Stomach (tissue), 9 donors: Measurements from ENCODE around the gene SH3BP4. TPM values are rescaled to one million over a fixed set of nuclear protein-coding genes. Genes with fewer than 3 reads are reported as not detected.
A peak's percentile ranks its signal among the peaks of the same experiment; 100 is the strongest.

Source experiments
- DNase-seq, 2 donors: peaks; one replicate each; pipeline versions ENCODE4 v3.0.0 to v3.0.0-alpha.2; 2013 to 2019
- H3K27ac ChIP-seq, 5 donors: fragments of 200-600 bp in 4 of 5; sonication (generic) in 4 of 5; one replicate each; pipeline ENCODE4 v1.5.1; 2013 to 2019; ENCODE audit warnings: mild to moderate bottlenecking in 1 of 5, moderate library complexity in 1 of 5
- H3K27me3 ChIP-seq, 3 donors: fragments of 200-600 bp; sonication (generic); one replicate each; pipeline ENCODE4 v1.5.1; 2017 to 2019; ENCODE audit warnings: mixed run types in 1 of 3
- H3K36me3 ChIP-seq, 4 donors: fragments of 200-600 bp; sonication (generic); 1 replicate in 3 of 4; 2 replicates in 1 of 4; pipeline ENCODE4 v1.5.1; 2016 to 2019
- H3K4me1 ChIP-seq, 4 donors: fragments of 200-600 bp; sonication (generic); one replicate each; pipeline ENCODE4 v1.5.1; 2016 to 2019
- H3K4me3 ChIP-seq, 4 donors: fragments of 200-600 bp; sonication (generic) in 3 of 4; one replicate each; pipeline ENCODE4 v1.5.1; 2016 to 2019; ENCODE audit warnings: mild to moderate bottlenecking in 1 of 4
- H3K9me3 ChIP-seq, 4 donors: fragments of 200-600 bp; sonication (generic); one replicate each; pipeline ENCODE4 v1.5.1; 2016 to 2019
- EP300 ChIP-seq: sonication (generic); formaldehyde crosslinking; IDR thresholded peaks from one replicate; pipeline ENCODE4 v1.6.1; 2017; ENCODE audit warnings: antibody characterized with exemption
- POLR2A ChIP-seq, 4 donors: fragments of 450-650 bp; IDR thresholded peaks; one replicate each; pipeline ENCODE4 v1.6.1; 2016; ENCODE audit warnings: antibody characterized with exemption in 4 of 4, control low read depth in 2 of 4, mild to moderate bottlenecking in 1 of 4, moderate library complexity in 1 of 4
- POLR2AphosphoS5 ChIP-seq, 3 donors: sonication (generic); formaldehyde crosslinking; IDR thresholded peaks; one replicate each; pipeline ENCODE4 v1.6.1; 2016; ENCODE audit warnings: antibody characterized with exemption in 3 of 3
- WGBS, 5 donors: extraction: QIAGEN DNeasy Blood & Tissue Kit in 3 of 5; methylation state at CpG; one replicate each; pipeline versions ENCODE4 v1.1.5 to v1.1.7; 2013 to 2018; 5-methylcytosine and 5-hydroxymethylcytosine counted together
- intact Hi-C: fragments of 100-400 bp; cut with DNase I; formaldehyde crosslinking; loops from one replicate; pipeline ENCODE4 v1.15.1; 2023; ENCODE audit warnings: low total_unique reads
- polyA plus RNA-seq, 3 donors: library from polyadenylated mRNA; stranded (reverse); fragments of 200-250 nt; gene quantifications; one replicate each; pipeline ENCODE4 v1.2.3, GENCODE V29; 2013
- total RNA-seq, 5 donors: library from RNA; depleted of rRNA; stranded (reverse); fragments of >200 nt; gene quantifications; one replicate each; pipeline versions ENCODE4 v1.1.0 to v1.2.3, GENCODE V29; 2014 to 2016
- TF ChIP-seq, protein P1 (sequence below), 7 experiments: fragments of 450-650 bp in 4 of 7; fragments of 200-600 bp in 3 of 7; sonication (generic) in 3 of 7; IDR thresholded peaks; one replicate each; pipeline ENCODE4 v1.5.1; 2016 to 2019; ENCODE audit warnings: antibody characterized with exemption in 7 of 7, control low read depth in 2 of 7, mild to moderate bottlenecking in 1 of 7
- donor health status: healthy with polysubstance abuse.
- donor health status: Bipolar disorder and iron deficiency.
- donor health status: healthy.

The SH3BP4 gene
- total and polyA plus RNA-seq, 8 donors, result 10.2 to 54.0 (median 18.8) TPM

- peaks cover 2 to 54% (median 20%) of the 10 kb centered on the region in 4 donors for H3K4me1 ChIP-seq
- intact Hi-C loops, result no loop called here
- H3K27me3 ChIP-seq, result no peaks in the 10 kb centered on the region
- 56 to 71% (median 70%) methylated on average over 11 of the region's 11 CpGs for WGBS, 5 donors
- TF ChIP-seq, protein P1, sequence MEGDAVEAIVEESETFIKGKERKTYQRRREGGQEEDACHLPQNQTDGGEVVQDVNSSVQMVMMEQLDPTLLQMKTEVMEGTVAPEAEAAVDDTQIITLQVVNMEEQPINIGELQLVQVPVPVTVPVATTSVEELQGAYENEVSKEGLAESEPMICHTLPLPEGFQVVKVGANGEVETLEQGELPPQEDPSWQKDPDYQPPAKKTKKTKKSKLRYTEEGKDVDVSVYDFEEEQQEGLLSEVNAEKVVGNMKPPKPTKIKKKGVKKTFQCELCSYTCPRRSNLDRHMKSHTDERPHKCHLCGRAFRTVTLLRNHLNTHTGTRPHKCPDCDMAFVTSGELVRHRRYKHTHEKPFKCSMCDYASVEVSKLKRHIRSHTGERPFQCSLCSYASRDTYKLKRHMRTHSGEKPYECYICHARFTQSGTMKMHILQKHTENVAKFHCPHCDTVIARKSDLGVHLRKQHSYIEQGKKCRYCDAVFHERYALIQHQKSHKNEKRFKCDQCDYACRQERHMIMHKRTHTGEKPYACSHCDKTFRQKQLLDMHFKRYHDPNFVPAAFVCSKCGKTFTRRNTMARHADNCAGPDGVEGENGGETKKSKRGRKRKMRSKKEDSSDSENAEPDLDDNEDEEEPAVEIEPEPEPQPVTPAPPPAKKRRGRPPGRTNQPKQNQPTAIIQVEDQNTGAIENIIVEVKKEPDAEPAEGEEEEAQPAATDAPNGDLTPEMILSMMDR (IDR thresholded peaks at IDR 0.05), result no peak
- no peak for TF ChIP-seq POLR2AphosphoS5 (IDR thresholded peaks at IDR 0.05)
- no peak for TF ChIP-seq EP300
- no peak for TF ChIP-seq POLR2A (IDR thresholded peaks at IDR 0.05)
- H3K36me3 ChIP-seq, result no peaks in the 10 kb centered on the region
- peak overlapping the region in 3 of 5 donors; percentile 15 to 36 (median 26) for H3K27ac ChIP-seq
- H3K9me3 ChIP-seq, result no peaks in the 10 kb centered on the region
- H3K4me3 ChIP-seq, result no peak overlapping the region
- peak in 1 of 2 donors; percentile 30 for DNase-seq
Measured at GRCh38 chr2:234963773-234964615, 12.2 kb downstream of the SH3BP4 start.

- Histone ChIP-seq H3K9me3 (no peaks in the 10 kb centered on the region), H3K4me3 (no peak overlapping the region), H3K27me3 (no peaks in the 10 kb centered on the region), H3K4me1 (peaks cover 9 to 61% (median 28%) of the 10 kb centered on the region in 4 donors), H3K36me3 (peaks cover 0 to 4% (median 0%) of the 10 kb centered on the region in 4 donors), H3K27ac (peak overlapping the region in 2 of 5 donors; percentile 26 to 44)
- 69 to 76% (median 71%) methylated on average over 17 to 18 of the region's 18 CpGs for WGBS, 5 donors
- DNase-seq, result peak in 1 of 2 donors; percentile 9
- TF ChIP-seq POLR2A (IDR thresholded peaks at IDR 0.05), result no peak
- TF ChIP-seq EP300, result no peak
- no peak for TF ChIP-seq POLR2AphosphoS5 (IDR thresholded peaks at IDR 0.05)
- TF ChIP-seq, protein P1 (IDR thresholded peaks at IDR 0.05), result no peak
- intact Hi-C loops, result no loop called here
Measured at GRCh38 chr2:234964631-234965461, 13.0 kb downstream of the SH3BP4 start.

- Histone ChIP-seq H3K4me3 (no peak overlapping the region), H3K36me3 (peaks cover 0 to 4% (median 0%) of the 10 kb centered on the region in 4 donors), H3K27me3 (no peaks in the 10 kb centered on the region), H3K9me3 (no peaks in the 10 kb centered on the region), H3K27ac (no peak overlapping the region), H3K4me1 (peaks cover 9 to 59% (median 28%) of the 10 kb centered on the region in 4 donors)
- 78 to 87% (median 84%) methylated on average over 6 of the region's 6 CpGs for WGBS, 5 donors
- no peak for DNase-seq
- intact Hi-C loops, result no loop called here
- TF ChIP-seq, protein P1 (IDR thresholded peaks at IDR 0.05), result no peak
- TF ChIP-seq EP300 (no peak), POLR2A (IDR thresholded peaks at IDR 0.05) (no peak), POLR2AphosphoS5 (IDR thresholded peaks at IDR 0.05) (no peak)
Measured at GRCh38 chr2:234966340-234966739, 14.5 kb downstream of the SH3BP4 start.

GRCh38 chr2:234967201-234967869 lies 15.5 kb downstream of the SH3BP4 start:
- peaks cover 9 to 53% (median 25%) of the 10 kb centered on the region in 4 donors for H3K4me1 ChIP-seq
- DNase-seq, result no peak
- H3K27me3 ChIP-seq, result no peaks in the 10 kb centered on the region
- no peak overlapping the region for H3K27ac ChIP-seq
- intact Hi-C loops, result no loop called here
- TF ChIP-seq EP300 (no peak), POLR2AphosphoS5 (IDR thresholded peaks at IDR 0.05) (no peak), POLR2A (IDR thresholded peaks at IDR 0.05) (no peak)
- TF ChIP-seq, protein P1 (IDR thresholded peaks at IDR 0.05), result no peak
- peaks cover 0 to 4% (median 0%) of the 10 kb centered on the region in 4 donors for H3K36me3 ChIP-seq
- 81 to 93% (median 88%) methylated on average over 11 to 14 of the region's 14 CpGs for WGBS, 5 donors
- H3K4me3 ChIP-seq, result no peak overlapping the region
- H3K9me3 ChIP-seq, result no peaks in the 10 kb centered on the region
